GM19238 (cell line): ENCODE data around the gene ANKRD33.

Experiments
- DNase-seq: peaks from one replicate; pipeline ENCODE4 v3.0.0; 2011; ENCODE audit warnings: low spot score; ENCODE audit not compliant: insufficient read length

The ANKRD33 gene

DNA sequence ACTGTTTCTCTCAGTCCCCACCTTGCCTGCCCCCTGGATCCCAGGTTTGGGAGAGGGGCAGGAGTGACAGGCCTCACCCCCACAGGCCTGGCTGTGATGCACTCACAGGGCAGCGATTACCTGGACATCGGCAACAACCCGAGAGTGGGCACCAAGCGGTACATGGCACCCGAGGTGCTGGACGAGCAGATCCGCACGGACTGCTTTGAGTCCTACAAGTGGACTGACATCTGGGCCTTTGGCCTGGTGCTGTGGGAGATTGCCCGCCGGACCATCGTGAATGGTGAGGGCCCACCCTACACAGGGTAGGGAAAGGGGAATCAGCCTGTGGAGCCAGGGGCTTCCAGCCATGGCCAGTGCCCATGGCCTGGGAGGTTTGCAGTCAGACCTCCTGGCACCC lies 28.0 kb downstream of the ANKRD33 start:
- no peak for DNase-seq

DNA sequence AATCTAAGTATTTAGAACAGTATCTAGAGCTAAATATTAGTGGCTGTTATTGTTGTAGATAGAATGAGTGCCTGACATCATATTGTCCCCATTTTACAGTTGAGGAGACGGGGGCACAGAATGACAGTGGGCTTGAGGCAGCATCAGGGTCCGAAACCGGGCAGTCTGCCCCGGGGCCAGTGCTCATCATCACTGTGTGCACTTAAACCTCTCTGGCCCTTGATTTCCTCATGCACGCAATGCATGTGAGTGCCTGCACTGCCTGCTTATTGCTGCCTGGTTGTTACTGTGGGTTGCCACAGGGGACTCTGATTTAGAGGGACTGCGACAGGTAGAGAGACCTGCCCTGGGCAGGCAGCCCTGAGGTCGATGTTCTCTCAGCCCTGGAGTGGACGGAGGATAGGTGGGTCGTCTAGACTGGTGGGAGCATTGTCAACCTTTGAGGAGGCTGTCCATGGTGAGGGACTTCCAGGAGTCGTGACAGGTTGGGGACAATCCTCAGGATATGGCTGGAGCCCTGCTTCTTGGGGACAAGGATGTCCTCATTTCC lies 29.2 kb downstream of the ANKRD33 start:
- DNase-seq = no peak

DNA sequence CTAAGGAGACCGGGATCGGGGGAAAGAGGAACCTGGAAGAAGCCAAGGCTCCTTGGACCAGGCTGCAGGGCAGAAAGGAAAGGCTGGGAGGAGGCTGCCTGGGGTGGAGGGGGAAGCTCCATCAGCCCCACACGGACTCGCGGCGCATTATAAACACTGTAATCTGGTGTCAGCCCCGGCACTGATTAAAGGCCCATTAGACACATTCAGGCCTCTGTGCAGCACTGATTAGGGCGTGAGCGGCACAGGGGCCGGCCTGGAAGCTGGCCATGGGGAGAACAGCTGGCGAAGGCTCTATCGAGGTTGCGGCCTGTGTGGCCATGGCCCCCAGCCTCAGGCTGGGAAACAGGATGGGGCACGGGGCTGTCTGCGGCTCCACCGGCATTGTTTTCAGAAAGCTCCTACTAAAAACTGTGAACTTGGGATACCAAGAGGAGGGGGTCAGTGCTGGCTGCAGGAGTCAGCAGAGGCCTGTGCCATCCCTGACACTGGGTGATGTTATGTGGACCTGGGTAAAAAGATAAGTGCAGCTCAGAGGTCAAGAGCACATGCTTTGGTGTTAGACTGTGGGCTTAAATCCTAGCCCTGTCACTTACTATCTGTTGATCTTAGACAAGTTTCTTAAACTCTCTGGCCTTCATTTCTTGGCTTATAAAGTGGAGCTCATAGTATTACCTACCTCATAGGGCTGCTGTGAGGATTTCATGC lies 30.0 kb downstream of the ANKRD33 start:
- no peak for DNase-seq

DNA sequence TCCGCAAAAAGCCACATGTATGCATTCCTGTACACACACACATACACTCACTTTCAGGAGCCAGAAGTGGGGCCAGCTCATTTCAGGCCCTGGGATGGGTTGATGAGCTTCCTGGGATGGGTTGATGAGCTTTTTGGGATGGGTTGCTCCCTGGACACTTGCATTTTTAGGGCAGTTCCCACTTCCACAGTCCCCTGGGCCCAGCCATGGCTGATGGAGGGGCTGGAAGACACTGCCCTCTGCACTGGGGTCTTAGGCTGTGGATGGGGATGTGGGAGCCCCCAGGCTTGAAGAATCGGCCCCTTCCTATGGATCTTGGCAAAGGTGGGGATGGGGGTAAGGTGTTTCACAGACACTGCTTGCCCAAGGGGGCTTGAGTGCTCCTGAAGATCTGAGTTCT lies 32.1 kb downstream of the ANKRD33 start:
- no peak for DNase-seq

DNA sequence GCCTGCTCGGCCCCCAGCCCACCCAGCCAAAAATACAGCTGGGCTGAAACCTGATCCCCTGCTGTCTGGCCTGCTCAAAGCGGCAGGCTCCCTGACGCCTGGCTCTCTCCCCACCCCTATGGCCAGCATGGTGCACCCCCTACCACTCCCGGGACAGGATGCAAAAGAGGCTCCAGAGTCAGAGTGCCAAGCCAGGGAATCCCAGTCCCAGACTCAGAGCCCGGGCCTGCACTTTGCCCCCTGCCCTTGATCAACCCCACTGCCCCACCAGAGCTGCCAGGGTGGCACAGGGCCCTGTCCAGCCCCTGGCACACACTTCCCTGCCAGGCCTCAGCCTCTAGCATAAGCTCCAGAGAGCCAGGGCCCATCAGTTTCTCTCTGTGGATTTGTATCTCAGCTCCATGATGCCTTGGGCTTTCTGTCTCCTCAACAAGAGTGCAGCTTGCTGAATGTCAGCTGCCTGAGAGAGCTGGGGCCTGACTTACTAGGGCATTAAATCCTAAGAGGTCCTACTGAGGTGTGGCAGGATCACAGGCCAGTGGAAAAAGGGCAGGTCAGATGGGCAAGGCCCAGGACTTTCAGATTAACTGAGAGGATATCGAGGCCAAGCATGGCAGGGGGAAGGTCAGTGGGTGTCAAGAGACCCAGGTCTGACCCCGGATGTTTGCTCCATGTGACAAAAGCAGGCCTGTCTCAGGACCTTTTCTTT lies 33.3 kb downstream of the ANKRD33 start:
- DNase-seq = no peak

- no peak for DNase-seq
Observed at GRCh38 chr12:51922146-51922545, 34.2 kb downstream of the ANKRD33 start.

DNA sequence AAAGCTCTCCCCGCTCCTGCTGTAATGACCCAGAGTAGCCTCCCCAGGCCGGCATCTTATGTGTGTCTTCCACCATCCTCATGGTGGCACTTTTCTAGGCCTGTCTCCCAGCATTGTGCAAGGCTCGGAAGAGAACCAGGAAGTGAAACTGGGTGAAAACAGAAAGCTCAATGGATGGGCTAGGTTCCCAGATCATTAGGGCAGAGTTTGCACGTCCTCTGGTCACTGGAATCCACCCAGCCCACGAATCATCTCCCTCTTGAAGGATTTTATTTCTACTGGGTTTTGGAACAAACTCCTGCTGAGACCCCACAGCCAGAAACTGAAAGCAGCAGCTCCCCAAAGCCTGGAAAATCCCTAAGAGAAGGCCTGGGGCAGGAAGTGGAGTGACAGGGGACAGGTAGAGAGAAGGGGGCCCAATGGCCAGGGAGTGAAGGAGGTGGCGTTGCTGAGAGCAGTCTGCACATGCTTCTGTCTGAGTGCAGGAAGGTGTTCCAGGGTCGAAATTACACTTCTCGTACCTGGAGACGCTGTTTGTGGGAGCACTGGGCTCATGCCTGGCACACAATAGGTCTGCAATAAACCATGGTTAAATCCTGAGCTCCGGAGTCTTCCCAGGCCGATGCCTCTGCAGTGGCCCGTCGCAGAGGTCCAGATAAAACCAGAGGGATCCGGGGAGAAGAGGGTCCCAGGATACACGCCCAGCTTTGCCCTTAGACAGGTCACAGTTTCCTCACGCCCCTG lies 35.0 kb downstream of the ANKRD33 start:
- DNase-seq = no peak

DNA sequence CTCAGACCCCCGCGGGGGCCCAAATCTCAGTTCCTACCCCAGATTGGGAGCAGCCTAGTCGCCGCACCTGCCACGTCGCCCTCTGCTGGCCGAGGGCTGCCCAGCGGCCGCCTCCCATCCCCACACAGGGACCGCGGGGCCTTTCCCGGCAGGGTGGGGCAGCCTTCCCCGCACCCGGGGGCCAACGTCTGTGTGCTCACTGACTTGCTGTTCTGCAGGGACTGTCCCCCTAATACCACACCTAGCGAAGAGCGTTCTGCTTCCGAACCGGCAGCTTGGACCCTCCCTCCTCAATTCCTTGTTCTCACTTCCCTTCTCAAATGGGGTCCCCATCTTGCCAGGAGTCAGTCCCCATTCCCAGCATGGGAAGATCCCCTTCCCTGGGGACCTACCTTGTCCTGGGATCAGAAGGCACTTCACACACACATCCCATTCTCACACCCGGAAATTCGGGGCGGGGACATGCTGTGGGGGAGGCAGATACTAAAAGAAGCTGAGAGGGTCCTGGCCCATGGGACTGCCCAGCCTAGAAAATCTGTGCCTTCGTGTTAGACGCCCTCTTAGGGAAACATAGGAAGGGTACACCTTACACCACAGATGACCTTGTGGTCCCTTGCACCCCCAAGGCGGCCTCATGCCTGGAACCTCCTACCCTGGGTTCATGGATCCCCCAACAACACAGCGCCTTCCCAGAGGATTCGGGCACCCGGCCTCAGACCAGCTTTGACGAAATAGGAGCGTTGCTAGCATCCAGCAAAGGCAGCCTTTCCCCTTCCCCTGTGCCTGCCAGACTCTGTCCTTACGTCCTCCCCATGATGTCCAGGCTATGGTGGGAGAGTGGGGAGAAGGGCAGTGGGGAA lies 35.8 kb downstream of the ANKRD33 start:
- DNase-seq = no peak

DNA sequence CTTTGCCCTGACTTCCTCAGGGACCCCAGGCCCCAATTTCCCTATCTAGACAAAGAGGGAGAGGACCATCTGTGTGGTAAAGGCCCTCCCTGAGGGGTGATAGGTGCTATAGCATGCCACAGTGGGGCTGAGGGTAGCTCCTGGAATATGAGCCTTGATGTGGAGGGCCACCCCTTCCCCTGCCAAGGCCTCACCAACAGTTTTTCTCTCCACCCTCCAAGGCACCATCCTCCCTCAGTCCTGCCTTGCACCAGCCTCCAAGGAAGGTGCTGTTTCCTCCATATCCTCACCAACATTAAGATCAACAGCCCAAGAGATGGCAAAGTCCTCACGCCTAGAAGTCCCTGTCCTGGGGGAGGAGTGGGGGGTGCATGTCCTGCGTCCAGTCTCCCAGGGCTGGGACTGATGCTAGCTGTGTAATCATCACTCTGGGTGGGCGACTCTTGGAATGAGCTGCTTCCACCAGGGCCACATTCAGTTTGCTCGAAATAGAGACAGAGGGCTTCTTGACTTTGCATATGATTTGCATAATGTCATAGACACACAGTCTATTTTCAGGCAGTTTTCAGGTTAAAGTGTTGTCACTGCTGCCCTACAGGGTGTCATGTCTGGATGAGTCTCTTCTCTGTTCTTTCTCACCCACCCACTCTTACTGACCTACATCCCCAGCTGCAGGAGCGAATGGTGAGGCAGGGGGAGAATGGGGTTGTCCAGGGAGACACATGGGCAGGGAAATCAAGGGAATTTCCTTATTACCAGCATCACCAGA lies 36.8 kb downstream of the ANKRD33 start:
- no peak for DNase-seq

DNA sequence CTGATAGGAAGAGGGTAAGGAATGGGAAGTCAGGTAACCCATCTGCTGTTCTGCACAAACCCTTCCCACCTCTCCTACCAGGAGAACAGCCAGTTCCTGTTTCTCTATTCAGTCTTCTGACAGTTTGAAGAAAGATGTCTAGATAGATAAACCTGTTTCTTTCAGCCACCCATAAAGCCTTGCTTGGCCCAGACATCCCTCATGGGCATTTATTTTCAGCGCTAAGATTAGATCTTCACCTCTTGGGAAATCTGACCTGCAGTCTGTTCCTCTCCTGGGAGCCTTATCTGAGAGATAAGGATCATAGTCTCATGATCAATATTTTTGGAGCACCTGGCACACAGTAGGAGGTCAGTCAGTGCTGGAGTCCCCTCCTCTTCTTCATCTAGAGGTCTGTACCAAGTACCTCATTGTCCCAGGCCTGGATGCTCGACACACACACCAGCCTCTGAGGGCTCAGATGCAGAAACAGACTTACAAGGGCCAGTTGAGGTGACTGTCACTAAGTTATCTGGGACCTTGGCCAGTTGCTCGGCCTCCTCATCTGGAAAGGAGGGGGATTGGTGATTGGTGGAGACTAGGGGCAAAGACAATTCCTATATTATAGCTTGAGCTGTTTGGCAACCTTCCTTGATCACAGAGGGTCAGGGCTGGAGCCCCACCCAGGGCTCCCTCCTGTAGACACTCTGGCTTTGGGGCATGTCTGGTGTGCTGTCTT lies 37.6 kb downstream of the ANKRD33 start:
- DNase-seq = no peak

DNA sequence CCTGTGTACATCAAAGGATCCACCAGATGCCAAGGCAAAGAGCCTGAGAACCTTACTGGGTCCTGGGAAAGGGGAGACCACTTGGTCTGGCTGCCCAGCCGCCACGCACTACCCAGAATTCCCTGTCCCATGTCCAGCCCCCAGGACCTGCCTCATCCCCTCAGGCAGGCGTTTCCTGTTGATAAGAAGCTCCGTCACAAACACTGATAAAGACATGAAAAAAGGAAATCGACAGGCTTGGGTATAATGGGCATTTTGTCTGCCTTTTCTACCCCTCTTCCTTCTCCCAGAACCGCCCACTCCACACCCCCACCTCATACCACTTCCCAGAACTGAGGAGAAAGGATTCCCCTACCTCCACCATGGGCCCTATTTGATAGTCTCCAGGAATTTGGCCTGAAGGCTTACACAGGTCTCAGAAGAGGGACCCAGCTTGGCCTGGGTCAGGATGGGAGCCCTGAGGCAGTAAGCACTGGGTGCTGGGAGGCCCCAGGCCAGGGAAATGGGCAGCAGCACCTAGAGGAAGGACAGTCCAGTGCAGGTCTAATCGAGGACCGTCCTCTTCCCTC lies 38.2 kb downstream of the ANKRD33 start:
- no peak for DNase-seq

- DNase-seq = no peak
Observed at GRCh38 chr12:51926718-51927117, 38.8 kb downstream of the ANKRD33 start.

DNA sequence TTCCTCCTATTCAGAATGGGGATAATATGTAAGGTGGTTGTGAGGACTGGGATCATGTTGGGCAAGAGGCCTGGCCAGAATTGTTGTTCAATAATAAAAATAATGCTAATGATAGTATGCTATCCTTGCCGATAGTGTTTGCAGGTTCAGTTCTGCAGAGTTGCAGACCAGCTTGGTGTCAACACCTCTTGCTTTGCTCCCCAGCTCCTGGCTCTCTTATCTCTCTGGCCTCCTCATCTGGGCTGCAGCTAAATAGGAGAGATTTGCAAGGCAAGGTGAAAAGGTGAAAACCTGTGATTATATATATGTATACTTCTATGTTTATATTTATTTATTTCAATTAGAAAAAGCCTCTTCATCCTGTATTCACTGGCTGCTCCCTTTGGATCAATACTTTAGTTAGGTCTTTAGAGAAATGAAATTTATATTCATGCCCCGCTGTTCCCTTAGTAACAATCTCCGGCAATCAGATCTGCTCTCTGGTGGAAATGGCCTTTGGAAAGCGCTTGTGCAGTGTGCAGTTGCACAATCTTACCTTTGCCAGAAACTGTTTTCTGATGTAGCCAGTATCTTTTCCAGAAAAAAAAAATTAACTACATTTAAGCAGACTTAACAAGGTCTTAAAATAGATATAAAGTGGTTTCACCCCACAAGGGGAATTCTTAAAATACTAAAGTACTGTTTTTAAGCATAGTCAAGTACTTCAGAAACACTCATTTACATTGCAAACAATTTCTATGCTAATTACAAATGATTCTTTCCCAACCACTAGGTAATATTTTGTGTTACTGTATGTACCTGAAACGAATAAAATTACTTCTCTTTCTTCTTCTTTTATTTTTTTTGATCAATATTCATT lies 44.5 kb downstream of the ANKRD33 start:
- no peak for DNase-seq

GRCh38 chr12:51934080-51934479 lies 46.2 kb downstream of the ANKRD33 start:
- no peak for DNase-seq

- no peak for DNase-seq
Observed at GRCh38 chr12:51937926-51938325, 50.0 kb downstream of the ANKRD33 start.

DNA sequence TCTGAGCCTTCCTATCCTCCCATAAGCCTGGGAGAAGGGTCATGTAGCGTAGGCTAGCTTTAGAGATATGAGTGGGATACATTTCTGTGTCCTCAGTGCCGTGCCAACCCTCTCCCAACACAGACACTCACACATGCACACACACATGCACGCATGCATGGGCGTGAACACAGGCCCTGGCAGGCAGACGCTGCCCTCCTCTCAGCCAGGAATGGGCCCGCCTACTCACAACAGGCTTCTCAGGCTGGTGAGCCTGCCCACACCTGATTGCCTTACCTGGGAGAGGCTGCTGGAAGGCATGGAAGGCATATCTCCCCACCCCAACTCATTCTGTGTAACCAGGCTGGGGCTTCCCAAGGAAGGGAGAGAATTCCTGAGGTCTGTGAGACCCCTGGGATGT lies 50.8 kb downstream of the ANKRD33 start:
- DNase-seq = no peak

DNA sequence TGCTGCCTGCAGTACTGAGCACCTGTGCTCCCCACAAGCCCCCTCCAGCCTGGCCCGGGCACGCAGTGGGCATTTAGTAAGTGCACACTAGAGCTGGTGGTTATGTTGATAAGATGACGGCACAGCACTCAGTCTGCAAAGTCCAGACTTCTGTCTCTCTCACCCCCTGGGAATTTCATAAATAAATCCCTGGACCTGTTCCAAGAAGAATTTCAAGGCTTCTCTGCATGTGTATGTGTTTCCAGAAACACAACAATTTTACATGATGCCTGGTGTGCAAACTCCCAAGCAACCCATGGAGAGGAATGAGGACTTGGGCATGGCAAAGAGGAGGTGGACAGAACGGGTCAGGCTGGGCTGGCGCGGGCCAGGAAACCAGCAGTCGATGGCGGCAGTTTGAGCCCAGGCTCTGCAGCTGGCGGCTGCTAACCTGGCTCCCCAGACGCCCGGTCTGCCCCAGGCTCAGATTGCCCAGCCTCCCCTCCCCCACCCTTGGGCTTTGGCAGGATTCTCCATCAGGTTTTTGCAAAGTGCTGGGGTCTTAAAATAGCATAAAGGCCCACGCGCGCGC lies 53.2 kb downstream of the ANKRD33 start:
- no peak for DNase-seq
